ENCODE results near the gene TPP1.
A peak's percentile ranks its signal among the peaks of the same experiment; 100 is the strongest.

TPP1 gene

DNA sequence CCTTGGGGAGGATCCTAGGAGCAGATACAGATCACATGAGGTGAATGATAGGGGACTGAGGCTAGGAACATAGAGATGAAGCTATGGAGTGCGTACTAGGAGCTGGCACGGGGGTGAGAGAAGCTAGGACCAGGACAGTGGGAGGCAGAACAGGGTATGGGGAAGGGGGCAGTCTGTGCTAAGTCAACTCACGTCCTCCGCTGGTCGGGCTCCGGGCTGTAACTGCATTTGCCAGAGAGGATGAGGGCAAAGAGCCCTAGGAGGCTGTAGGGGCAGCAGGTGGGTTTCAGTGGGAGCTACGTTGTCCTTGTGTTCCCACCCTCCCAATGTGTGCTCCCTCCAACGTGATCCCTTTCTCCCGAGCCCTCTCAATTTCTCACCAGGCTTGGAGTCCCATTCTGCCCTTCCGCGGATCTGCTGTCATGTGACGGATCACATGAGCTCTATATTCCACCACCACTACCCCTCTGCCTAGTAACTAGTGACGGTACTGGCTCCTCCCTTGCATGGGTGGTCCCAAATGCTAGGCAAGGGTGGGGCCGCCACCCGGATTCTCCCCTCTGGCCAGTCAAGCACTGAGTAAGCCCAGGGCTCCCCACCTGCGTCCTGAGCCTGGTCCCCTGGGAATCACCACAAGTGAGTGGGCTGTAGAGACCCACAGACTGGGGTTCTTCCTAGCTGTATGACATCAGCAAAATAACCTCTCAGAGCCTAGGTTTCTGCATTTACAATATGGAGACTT lies at the start of gene TPP1:
Gene TPP1, minus strand, starts transcription at position 419 of the 742 bp plus-strand sequence. Its CDS starts 22 bp downstream, at position 397.
- peak; percentile 99 for DNase-seq

DNA sequence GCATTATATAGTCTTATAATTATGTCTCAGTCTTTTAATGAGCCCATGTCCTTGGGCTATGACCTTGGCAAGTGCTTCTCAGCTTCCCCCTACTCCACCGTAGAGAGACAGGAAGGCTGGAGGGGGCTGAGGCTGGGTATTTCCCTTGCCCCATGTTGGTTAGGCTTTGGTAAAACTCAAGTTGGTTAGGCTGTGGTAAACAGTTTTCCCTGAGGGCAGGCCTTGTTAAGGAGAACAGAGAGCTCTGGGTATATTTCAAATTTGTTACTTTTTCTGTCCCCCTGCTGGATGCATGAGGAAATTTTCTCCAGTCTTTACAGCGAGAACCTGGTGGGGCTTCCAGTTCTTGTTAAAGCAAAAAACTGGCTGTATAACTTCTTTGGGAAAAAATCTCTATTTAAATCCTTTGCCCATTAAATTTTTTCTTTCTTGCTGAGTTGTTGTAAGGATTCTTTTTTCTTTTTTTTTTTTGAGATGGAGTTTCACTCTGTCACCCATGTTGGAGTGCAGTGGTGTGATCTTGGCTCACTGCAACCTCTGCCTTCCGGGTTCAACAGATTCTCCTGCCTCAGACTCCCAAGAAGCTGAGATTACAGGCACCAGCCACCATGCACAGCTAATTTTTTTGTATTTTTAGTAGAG lies 48.6 kb upstream of the TPP1 start:
- DNase-seq: no peak

DNA sequence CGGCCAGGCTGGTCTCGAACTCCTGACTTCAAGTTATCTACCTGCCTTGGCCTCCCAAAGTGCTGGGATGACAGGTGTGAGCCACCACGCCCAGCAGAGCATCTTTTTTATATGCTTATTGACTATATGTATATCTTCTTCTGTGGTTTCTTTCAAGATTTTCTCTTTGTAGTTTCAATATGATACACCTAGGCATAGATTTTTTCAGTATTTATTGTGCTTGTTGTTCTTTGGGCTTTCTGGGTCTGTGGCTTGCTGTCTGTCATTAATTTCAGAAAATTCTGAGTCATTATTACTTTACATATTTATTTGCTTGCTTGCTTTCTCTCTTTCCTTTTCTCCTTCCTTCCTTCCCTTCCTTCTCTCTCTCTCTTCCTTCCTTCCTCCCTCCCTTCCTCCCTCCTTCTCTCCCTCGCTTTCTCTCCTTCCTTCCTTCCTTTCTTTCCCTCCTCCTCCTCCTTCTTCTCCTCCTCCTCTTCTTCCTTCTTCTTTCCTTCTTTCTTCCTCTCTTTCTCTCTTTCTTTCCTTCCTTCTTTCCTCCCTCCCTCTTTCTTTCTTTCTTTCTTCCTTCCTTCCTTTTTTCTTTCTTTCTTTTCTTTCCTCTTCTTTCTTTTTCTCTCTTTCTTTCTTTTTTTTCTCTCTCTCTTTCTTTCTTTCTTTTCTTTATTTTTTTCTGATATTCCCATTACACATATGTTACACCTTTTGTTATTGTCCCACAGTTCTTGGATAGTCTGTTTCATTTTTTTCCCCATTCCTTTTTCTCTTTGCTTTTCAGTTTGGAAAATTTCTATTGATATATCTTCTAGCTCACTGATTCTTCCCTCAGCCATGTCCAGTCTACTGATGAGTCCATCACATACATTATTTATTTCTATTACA lies 47.3 kb upstream of the TPP1 start:
- no peak for DNase-seq

DNA sequence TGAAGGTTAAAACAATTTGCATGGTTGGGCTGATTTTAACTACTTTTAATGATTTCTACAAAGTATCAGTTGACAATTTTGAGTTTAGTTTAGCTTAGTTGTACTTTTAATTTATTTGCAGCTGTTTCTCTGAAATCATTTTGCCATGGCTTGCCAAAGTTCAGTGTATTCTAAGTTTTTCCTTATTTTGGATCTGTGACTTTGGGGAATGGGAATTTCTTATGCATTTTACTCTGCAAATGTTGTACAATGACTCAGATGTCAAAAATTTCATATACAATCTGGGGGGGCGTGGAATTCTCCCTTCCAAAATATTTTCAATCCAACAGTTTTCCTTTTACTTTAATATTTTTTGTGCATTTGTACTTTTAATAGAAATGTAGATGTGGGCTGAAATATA lies 45.3 kb upstream of the TPP1 start:
- no peak for DNase-seq

DNA sequence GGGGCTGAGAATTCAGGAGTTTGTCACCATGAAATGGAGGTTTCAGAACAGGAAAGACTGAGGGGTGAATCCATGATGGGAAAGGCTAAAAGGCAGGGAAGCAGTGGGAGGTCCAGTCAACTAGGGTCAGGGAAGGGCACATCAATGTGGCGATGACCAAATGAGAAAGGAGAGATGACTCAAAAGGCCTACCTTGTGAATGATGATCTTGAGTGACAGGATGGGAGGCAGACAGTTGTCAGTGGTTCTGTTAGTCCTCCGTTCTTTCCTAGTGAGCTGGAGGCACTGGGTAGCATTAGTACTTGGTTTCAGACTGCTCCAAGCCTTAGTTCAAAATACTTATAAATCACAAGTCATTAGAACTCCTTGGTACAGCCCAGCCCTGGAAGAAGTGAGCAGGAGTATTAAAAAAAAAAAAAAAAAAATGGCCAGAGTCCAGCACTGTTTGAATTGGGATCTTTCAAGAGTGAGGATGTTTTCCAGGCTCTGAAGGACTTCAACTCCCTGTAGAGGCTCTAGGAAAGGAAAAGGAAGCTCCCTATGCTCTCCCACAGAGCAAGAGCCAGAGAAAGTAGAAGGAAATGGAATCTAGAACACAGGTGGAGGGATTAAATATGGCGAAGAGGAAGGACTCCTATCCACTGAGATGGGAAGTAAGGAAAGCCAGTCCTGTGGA lies 44.7 kb upstream of the TPP1 start:
- DNase-seq: no peak

DNA sequence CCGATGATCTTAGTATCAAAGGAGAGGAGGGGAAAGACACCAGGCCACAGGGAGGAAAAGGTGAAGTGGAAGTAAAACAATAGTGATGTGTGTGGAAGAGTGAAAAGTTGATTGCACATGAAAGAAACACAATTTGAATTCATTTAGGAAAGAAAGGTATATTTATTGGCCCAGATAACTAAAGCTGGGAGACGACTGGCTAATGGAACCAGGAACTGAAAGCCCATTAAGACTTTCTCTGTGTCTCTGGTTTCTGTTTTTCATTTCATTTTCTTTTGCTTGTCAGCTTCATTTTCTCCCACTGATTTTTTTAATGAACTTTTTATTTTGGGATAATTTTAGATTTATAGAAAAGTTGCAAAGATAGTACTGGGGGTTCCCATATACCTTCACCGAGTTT lies 41.5 kb upstream of the TPP1 start:
- no peak for DNase-seq

DNA sequence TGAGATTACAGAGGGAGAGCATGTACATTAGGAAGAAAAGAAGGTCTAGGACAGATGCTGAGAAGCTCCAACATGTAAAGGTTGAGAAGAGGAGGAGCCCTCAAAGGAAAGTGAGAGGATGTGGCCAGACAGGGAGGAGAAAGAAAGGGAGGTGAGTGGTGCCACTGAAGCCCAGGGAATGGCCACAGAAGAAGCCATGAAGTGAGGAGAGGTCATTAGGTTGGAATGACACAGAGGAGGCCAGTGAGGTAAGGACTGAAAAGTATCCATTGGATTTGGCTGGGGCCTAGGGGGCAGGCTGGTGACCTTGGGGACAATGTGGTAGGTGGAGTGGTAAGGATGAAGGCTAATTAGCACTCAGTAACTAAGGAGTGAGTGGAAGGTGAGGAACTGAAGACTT lies 39.4 kb upstream of the TPP1 start:
- no peak for DNase-seq

DNA sequence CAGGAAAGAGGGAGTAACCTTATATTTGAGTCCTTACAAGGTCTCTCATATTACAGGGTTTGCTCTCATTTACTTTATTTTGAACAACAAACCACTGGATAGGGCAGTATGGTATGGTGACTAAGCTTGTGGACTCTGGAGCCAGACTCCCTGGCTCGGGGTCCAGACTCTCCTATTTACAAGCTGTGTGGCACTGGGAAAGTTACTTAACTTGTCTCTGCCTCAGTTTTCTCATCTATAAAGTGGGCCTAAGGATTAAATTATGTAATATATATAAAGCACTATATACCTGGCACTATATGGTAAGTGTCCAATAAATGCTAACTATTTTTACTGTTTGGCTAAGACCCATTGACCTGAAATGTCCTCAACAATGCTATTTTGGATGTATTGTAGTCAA lies 38.1 kb upstream of the TPP1 start:
- DNase-seq: no peak

DNA sequence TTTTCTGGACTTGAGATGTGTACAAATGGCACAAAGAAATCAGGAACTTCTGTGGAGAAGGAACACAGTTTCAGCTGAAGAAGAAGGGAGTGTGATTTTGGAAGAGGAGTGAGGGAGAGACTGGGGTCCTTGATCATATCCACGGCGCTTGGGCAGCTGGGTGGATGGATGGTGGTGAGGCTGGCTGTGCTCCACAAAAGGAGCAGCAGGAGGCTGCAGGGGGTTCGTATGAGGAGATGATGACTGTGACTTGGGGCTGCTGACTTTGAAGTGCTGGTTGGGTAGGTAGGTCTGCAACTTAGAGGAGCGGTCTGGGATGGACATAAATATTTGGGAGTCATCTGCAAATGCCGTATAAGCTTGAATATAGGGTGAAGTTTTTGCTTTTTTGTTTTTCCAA lies 37.7 kb upstream of the TPP1 start:
- peak; percentile 20 for DNase-seq

DNA sequence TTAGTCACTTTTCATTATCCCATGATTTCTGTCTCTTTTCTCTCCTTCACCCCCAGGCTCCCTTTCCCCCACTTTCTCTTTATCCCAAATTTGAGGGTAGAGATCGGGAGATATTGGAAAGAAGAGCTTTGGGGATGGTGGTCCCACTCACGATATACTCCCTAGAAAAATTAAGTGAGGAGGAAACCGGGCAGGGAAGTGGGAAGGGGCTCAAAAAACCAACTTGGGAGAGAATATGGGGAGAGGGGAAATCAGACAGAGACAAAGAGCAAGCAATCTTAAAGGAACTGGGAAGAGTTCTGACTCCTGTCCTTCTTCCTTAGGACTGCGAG lies 37.3 kb upstream of the TPP1 start:
- no peak for DNase-seq

DNA sequence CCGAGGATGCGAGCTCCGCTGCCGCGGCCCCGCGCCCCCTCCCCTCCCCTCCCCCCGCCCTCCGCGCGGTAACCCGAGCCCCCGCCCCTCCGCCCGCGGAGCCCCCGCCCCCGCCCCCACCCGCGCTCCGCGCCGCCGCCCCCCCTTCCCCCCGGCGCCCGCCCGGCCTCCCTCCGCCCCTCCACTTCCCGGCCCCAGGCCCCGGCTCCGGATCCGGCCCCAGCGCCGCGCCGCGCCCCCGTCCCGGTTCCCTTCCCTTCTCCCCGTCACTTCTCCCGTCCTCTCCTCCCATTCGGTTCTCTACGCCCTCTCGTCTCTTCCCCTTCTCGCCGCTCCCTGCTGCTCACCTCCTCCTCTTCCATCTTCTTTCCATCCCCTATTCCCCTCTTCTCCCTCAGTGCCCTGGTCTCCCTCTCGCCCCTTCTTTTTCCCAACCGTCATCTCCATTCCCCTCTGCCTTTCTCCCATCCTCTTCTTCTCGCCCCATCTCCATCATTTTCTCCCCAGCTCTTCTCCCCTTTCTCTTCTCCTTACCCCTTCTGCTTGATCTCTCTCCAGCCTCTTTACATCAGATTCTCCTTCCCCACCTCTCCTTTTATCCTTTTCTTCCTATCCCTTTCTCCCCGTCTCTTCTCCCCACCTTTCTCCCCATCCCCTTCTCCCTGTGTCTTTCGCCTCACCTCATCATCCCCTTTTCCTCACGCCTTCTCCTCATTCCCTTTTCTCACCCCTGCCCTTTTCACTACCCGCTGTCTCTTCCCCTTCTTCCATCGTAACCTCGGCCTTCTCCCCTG lies 36.8 kb upstream of the TPP1 start, which contains the start of gene DCHS1:
Gene DCHS1, minus strand, starts transcription at position 20 of the 794 bp plus-strand sequence. CDS start 14,196 bp downstream, outside the sequence.
- peak; percentile 53 for DNase-seq

DNA sequence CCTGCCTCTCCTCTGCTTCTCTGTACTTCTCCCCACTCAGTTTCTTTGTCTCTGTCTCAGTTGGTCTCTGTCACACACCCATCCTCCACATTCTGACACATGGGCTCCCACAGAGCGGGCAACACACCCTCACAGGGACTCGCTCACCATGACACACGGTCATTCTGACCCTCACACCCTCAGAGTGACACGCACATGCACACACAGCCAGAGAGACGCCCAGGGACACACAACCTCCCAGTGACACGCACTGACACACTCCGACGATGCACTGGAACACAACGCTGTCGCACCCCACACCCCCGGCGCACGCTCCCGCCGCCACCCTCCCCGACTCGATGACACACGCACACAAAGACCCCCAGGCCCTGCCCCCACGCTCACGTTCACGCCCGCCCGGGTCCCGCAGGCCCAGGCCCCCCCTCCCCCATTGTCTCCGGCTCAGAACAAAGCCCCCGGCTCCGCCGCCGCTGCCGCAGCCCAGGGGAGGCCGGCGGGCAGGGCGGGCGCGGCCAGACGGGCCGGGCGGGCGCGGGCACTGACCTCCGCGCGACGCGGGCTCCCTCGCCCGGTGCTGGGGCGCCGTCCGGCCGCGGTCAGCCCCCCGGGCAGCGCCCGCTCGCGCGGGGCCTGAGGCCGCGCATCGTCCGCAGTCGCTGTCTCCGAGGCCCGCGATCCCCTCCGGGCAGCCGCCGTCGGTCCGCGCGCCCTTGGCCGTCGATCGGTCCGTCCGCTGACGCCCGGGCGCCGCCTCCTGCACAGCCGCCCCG lies 36.0 kb upstream of the TPP1 start:
- peak; percentile 53 for DNase-seq

DNA sequence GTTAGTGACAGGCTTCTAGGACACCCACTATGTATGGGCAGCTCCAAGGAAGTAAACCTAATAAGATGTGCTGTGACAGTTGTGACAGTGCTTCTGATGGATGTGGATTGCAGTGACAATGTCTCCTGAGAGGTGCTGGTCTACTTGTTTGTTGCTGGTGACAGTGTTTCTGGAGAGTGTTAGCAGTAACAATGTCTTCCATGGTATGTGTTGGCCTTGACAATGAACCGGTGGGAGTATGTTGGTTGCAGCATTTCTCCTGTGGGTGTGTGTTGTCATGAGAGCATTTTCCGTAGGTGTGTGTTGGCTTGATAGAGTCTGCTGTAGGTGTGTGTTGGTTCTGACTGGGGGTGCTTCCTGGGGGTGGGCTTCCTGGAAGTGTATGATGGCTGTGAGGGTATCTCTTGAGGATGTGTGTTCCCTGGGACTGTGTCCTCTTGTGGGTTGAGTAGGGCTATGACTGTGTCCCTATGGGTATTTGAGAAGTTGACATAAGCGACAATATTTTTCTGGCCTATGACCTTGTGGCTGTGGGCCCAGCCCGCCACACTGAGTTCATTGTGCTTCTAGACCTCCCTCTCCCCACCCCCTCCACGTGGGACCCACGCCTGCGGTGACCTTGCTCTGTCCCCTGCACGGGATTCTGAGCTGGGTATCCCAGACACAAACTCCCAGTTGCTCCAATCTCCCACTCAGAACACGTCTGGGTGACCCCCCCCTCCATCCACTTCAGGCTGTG lies 35.2 kb upstream of the TPP1 start:
- no peak for DNase-seq

DNA sequence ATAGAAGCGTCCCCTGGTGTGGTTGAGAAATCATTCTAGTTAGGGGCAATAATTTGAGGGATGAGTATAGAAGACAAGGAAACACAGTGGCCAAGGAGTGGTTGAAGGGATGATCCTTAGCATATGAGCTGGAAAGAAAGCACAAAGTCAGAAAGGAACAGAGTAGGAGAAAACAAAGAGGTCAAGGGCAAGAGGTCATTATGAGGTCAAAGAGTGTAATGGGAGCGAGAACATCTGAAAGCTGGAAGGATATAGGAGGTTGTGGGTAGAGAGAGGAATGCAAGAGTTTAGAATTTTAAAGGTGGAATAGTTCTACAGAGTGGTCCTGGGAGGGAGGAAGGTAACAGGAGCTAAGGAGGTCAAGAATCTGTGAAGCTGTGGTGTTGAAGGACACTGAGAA lies 34.4 kb upstream of the TPP1 start:
- DNase-seq: no peak

DNA sequence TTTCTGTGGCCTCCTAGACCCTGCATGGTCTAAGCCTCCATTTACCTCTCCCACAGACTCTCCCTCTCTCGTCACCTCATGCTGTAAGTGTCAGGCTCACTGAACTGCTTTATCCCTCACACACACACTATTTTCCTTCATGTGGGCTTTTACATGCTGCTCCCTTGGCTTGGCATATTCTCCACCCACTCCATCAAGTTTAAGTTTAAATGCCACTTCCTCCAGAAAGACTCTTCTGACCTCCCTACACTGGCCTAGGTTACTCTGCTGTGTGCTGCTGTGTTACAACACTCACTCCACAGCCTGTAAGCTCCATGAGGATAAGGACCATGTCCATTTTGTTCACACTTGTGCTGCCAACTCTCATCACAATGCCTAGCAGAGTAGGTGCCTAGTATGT lies 33.9 kb upstream of the TPP1 start:
- no peak for DNase-seq

DNA sequence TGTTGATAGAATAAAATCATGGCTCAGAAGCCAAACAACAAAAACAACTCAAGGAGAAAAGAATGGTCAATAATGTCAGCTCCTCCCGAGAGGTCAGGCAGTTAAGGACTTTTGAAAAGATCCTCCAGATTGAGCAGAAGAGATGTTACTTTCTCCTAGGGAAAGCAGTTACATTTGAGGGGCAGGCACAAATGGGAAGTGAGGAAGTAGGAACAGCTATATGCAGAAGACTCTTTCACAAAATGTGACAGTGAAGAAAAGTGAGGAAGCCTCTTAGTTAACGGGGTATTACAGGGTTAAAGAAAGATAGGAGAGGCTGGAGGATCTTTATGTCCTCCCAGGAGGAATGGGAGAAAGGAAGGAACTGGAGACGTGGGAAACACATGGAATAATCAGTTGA lies 33.0 kb upstream of the TPP1 start:
- no peak for DNase-seq

DNA sequence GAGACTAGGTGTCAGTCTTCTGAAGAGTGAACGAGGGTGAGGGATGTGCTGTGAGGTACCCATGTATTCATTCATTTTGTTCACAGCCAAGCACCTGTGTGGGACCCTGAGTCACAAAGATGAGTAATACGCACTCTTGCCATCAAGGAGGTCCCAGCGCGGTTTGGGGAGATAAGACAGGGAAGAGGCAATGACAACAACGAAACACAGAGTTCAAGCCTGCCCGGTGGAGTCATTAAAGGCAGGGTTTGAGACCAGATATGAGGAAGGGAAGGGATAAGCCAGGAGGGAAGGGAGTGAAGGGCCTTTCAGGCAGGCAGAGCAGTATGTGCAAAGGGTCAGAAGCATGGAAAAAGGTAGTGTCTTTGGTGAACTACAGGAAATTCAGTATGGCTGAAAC lies 31.8 kb upstream of the TPP1 start:
- DNase-seq: no peak

DNA sequence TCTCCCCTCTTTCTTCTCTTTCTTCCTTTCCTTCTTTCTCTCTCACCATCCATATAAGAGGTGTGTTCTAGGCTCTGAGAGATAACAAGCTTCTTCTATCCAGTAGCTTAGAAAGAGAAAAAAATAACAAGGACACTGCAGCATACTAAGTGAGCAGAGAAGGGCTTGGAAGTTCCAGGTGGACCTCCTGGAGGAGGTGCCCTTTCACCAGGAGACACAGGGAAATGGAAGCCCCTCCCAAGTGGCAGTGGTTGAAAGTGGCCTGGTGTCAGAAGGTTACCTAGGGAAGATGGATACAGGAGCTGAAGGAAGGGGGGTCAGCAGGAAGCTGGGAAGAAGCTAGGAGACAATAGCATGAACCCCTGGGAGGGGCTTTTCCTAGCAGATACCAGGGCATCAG lies 30.9 kb upstream of the TPP1 start:
- DNase-seq: no peak

DNA sequence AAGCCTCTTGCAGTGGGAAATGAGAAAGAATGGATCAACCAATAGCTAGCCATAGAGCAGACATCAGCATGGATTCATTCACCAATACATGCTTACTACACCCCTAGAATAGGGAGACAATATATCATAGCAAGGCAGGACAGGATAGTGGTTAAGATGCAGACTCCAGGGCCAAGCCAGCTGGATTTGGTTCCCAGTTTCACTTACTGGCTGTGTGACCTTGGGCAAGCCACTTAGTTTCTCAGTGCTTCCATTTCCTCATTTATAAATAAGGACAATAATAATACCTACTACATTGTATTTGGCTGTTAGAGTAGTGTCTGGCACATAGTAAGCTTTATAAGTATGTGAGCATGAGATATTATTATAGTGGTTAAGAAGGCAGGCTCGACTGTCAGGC lies 29.3 kb upstream of the TPP1 start:
- DNase-seq: no peak

DNA sequence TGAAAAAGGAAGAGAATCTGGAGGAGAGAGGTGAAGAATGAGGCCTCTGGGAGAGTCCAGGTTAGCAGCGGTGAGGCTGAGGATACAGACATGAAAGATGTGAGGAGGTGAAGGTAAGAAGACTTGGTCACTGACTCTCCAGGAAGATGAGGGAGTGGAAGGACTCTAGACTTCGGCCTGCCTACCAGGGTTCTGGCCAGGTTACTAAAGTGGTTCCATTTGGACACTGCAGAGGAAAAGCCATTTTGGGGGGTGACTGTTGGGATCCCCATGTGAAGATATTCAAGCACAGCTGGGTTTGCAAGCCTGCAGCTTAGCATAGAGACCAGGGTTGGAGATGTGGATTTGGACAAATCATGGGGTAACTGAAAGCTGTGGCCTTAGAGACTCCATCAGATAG lies 28.6 kb upstream of the TPP1 start:
- no peak for DNase-seq
